NOMO-1 (cell line): ENCODE measurements around the gene MYOF.
A peak's percentile ranks its signal among the peaks of the same experiment; 100 is the strongest.

Experiments used
- DNase-seq, 2 experiments: peaks; one replicate each; lab custom pipeline; 2025; ENCODE audit not compliant: unreplicated experiment in 2 of 2; lab: John Stamatoyannopoulos, UW

The MYOF gene, protein sequence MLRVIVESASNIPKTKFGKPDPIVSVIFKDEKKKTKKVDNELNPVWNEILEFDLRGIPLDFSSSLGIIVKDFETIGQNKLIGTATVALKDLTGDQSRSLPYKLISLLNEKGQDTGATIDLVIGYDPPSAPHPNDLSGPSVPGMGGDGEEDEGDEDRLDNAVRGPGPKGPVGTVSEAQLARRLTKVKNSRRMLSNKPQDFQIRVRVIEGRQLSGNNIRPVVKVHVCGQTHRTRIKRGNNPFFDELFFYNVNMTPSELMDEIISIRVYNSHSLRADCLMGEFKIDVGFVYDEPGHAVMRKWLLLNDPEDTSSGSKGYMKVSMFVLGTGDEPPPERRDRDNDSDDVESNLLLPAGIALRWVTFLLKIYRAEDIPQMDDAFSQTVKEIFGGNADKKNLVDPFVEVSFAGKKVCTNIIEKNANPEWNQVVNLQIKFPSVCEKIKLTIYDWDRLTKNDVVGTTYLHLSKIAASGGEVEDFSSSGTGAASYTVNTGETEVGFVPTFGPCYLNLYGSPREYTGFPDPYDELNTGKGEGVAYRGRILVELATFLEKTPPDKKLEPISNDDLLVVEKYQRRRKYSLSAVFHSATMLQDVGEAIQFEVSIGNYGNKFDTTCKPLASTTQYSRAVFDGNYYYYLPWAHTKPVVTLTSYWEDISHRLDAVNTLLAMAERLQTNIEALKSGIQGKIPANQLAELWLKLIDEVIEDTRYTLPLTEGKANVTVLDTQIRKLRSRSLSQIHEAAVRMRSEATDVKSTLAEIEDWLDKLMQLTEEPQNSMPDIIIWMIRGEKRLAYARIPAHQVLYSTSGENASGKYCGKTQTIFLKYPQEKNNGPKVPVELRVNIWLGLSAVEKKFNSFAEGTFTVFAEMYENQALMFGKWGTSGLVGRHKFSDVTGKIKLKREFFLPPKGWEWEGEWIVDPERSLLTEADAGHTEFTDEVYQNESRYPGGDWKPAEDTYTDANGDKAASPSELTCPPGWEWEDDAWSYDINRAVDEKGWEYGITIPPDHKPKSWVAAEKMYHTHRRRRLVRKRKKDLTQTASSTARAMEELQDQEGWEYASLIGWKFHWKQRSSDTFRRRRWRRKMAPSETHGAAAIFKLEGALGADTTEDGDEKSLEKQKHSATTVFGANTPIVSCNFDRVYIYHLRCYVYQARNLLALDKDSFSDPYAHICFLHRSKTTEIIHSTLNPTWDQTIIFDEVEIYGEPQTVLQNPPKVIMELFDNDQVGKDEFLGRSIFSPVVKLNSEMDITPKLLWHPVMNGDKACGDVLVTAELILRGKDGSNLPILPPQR (N-terminal part only)

DNA sequence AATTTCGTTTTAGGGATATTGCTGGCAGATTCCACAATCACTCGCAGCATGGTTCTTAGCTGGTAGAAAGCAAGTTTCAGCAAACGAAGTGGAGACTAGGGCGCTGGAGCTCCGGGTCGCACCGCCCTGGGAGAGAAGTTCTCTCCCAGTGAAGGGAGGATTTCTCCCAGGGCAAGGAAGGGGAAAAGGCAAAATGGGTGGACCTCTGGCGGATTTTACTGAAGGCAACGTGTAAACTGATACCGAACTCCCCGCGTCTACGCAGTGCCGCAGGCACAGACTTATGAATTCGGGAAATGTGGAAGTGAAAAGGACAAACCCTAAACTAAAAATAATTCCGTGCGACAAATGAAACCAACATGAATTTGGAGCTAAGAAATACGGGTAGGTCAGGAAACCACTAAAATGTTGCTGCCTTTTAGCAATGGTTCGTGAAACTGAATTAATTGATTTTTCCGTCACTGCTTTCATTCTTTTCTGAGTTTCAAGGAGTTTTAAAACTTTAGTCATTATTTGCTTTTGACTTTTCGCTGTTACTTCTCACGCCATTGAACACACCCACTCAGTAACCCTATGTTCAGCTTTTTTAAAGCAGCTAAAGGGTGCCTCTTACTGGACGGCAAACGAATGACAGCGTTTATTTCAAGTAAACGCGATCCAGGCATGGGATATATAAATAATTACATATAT, at the start of gene MYOF:
TSS of gene MYOF (minus strand) at position 190 of the 690 bp plus-strand sequence. CDS start at position 50, 140 bp downstream.
- peak; percentile 78 to 87 for DNase-seq

DNA sequence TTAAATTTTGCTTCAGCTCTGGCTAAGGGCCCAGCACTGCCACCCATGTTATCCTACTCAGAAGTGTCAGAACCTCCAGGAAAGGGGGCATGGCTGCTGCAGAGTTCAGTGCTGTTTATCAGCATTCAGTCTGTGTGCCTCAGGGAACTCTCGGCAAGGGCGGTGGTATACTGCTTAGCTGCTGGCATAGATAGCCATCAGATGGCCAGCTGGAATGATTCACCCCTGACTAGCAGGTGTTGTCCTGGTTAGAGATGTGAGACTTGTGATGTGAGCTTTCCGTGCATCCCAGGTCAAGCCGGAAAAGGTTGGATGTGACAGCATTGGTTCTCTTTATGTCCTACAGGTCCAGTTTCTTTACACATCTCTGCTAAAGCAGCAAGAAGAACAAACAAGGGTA, 36.4 kb upstream of the MYOF start:
- DNase-seq: no peak

DNA sequence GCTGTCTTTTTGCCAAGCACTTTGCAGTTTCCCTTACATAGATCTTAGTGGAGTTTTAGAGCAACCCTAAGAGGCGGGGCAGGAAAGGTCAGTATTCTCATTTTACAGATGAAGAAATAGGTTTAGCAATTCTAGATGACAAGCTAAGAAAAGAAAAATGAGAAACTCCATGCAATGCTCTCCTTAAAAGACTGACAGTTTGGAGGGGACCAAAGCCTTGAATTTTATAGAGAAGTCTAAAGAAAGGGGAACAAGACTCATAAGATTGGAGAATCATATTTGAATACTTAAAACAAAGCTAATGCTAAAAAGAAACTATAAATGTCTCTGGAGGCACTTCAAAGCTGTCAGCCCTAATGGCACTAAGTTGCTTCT, 33.9 kb upstream of the MYOF start:
- DNase-seq: peak in 1 of 2 experiments; percentile 75

DNA sequence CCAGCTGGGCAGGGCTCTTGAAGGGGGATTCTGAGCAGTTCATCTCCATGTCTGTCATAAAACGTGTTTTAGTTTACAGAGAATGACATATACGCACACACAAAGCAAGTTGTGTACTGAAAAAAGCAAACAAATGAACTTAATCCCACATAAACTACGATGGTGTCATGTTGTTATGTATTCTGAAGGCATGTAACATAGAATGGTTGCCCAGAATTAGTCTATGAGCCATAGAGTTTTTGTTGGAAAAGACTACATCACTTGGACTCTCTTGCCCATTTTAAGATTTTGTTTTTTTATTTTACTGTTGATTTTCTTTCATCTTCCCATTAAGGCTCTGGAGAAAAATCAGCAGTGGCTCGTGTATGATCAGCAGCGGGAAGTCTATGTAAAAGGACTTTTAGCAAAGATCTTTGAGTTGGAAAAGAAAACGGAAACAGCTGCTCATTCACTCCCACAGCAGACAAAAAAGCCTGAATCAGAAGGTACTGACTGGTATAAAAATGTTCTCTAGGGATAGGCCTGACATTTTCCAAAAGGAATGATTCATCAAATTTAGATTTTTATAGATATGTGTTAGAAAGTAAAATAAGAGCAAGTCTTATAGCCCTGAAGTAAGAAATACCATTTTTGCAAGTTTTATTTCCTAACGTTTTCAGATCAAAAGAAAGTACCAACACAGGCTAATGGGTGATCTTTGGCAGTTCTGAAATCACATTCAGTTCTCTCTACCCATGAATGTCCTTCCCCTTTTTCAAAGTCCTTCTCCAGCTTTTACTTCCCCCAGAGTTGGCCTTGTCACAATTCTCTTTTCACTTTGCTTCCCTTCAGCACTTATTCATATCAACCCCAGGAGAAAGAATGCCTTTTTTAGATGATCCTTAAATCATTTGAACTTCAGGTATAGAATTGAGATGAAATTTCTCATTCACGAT, 33.2 kb upstream of the MYOF start:
- DNase-seq: peak; percentile 51 to 82

DNA sequence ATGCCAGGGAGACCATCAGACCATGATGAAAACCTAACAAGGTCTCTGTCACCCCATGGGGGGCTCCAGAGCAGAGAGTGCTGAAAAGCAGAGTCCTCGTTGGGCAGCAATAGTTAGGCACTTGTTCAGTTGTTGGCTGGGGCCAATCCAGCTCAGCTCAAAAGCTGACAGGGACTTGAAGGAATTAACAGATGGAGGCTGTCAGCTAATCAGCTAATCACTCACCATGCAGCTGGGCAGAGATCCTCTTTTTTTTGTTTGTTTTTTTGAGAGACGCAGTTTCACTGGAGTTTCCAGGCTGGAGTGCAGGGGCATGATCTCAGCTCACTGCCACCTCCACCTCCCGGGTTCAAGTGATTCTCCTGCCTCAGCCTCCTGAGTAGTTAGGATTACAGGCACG, 32.4 kb upstream of the MYOF start:
- no peak for DNase-seq

DNA sequence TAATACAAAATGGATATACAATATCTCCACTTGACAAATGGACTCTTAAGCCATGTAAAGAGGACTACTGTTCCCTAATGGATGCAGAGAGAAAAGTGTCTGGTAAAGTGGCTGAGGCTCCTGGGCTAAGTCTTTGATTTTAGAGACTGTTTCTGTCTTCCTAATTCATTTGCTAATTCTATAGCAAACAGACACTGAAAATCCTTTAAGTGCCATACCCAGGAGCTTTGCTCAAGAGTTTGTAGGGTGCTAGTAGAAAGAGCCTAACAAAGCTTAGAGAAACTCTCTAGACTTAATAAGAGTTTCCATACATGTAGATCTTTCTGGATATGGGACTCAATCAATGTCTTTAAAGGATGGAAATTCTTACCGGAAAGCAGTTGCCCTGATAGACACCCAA, 31.0 kb upstream of the MYOF start:
- no peak for DNase-seq

DNA sequence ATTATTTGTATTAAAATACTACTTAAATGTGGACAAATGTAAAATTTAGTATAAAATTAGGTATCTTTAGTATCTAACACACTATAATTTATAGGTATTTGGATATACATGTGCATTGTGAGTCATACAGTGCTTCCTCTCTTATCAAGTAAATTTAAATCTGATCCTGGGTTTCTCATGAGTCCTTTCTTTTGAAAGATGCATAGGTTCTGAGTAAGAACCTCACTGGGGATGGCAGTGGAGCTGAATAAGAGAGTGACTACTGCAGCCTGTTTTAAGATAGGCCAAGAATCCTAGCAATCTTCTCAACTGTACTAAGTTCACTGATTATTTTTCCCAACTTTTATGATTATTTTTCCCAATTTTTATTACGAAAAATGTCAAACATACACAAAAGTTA, 30.4 kb upstream of the MYOF start:
- no peak for DNase-seq

DNA sequence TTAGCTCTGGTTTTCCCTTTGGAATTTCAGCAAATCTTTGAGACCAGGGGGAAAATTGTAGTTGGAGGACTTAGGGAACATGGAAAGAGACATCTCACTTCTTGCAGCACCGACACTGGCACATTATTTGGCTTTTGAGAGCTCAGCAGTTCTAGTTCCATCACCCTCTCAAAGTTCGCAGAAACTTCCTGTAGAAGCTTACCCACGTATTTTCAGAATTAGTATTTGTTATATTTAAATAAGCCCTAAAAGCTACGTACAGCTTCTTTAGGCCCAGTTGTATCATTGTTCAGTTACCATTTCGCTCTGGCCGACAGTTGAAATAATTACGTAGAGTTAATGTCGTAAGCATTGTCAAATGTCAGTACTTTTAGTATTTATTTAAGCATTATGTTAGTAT, 27.7 kb upstream of the MYOF start:
- no peak for DNase-seq

DNA sequence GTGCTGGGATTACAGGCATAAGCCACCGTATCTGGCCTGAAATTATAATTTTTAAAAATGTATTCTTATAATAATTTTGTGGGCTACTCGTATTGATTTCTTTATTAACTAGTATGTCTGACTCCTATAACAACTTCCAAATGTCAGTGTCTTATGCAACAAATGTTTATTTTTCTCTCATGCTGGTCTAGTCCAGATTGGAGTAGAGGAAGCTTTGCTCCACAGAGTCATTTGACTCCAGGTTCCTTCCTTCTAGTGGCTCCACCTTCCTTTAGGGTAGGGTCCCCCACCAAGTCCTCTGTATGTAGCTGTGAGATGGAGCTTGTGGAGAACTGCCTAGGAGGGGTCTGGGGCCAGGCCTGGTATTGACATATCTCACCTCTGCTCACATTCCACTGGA, 22.9 kb upstream of the MYOF start:
- no peak for DNase-seq

DNA sequence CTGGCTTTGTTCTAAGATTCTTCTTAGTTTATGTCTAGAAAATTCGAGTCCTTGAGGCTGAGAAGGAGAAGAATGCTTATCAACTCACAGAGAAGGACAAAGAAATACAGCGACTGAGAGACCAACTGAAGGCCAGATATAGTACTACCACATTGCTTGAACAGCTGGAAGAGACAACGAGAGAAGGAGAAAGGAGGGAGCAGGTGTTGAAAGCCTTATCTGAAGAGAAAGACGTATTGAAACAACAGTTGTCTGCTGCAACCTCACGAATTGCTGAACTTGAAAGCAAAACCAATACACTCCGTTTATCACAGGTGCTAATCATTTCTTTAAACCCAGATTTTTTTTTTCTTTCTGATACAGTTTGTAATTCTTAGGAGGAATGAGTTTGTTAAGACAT, 20.9 kb upstream of the MYOF start:
- no peak for DNase-seq

DNA sequence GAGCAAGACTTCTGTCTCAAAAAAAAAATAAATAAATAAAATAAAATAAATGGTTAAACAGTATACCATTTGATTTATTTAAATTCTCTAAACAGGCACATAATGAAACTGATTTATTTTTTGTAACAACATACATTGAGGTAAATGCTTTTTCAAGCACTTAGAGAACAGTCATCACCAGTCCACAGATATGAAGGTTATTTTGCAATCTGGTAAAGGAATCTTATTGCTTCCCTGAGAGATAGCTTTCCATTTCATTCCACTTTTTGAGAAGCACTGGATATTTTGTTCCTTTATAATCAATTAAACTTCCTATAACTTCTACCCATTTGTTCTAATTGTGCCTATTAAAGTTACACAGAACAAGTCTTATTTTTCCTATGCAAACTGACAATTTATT, 19.5 kb upstream of the MYOF start:
- DNase-seq: no peak

DNA sequence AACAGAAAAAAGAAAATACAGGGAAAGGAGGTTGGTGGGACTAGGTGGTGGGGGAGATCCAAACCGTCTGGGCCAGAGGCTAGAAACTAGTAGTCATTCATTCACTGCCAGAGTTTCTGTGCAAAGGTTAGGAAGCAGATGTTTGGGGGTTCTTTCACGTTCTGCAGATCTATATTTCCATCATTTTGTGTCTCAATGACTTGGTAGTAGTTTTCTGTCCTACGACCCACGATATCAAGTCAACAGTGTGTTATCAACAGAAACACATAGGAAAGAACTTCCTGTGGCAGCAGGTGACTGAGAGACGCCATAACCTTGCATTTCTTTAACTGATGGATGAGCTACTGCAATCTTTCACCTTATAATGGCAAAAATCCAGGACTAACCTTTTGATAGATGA, 16.0 kb upstream of the MYOF start:
- no peak for DNase-seq

DNA sequence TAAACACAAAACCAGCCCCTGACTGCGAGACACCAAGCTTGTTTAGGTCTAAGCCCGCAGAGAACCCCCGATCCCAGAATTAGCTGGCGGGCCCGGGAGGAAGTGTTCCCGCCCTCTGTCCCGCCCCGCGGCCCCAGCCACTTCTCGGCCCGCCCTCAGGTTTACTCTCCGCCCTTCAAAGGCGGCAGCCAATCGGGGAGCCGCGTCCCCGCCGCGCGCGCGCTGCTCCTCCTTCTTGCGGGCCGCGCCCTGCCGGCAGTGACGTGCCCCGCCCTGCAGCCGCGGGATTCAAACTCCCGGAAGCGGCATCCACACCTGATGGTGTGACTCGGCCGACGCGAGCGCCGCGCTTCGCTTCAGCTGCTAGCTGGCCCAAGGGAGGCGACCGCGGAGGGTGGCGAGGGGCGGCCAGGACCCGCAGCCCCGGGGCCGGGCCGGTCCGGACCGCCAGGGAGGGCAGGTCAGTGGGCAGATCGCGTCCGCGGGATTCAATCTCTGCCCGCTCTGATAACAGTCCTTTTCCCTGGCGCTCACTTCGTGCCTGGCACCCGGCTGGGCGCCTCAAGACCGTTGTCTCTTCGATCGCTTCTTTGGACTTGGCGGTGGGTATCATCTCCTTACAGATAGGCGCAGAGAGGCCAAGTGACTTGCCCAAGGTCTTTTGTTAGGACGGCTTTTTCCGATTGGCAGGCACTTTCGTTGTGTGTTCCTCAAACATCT, 14.3 kb upstream of the MYOF start, which contains the start of gene CEP55:
TSS of gene CEP55 (plus strand) at position 291 of the 720 bp plus-strand sequence. CDS start 3,440 bp downstream, outside the sequence.
- peak; percentile 95 for DNase-seq

DNA sequence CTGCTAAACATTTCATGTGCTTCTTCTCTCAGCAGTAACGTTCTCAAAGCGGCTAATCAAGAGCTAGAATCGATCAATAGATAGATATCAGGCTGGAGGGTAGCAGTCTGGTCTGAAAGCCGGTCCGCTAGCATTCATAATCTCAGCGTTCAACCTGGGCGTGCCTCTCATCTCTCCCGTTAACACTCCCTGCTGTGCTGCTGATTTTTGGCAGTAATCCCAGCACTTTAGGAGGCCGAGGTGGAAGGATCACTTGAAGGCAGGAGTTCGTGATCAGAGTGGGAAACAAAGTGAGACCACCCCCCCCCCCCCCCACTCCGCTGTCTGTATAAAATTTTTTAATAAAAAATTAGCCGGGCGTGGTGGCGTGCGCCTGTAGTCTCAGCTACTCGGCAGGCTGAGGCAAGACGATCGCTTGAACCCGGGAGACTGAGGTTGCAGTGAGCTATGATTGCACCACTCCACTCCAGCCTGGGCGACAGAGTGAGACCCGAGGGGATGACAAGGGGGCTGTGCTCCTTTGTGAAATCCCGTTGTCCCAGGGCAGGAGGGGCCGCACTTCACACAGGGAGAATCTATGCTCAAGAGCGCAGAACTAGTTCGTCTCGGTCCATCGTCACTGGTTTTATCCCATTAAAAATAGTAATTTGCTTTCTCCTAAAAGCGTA, 13.7 kb upstream of the MYOF start:
- no peak for DNase-seq

DNA sequence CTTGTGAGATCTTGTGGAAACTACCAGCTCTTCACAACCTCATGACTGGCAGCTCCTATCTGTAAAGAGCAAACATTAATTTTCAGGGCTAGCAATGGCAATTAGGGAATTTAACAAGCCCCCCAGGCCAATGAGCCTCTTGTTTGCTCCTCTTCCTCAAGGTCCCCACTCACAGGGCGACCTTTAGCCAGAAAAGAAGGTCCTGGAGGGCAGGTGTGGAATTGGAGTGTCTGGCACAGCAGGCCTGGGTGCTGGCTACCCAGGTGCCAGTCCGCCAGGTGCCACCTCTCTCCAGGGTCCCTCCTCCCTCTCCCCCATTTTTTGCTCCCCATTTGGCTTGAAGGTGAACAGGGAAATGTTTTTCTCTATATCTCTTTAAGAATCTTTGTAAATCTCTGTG, 12.4 kb upstream of the MYOF start:
- DNase-seq: no peak

DNA sequence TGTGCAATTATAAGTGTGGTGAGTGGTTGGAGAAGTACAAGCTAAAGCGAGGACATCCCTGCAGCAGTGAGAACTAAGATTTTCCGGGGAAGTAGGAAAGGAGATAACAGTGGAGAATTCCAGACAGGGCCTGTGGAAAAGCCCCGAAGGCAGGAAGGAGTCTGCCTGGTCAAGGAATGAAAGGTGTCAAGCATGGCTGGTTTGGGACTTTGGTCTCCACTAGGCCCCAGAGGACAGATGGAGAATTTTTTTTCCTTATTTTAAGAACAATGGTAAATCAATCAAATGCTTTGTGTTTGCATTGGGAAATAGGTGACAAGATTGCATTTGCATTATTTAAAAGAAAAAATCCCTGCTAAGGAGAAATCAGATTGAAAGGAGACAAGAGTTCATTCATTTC, 11.0 kb upstream of the MYOF start:
- DNase-seq: no peak

DNA sequence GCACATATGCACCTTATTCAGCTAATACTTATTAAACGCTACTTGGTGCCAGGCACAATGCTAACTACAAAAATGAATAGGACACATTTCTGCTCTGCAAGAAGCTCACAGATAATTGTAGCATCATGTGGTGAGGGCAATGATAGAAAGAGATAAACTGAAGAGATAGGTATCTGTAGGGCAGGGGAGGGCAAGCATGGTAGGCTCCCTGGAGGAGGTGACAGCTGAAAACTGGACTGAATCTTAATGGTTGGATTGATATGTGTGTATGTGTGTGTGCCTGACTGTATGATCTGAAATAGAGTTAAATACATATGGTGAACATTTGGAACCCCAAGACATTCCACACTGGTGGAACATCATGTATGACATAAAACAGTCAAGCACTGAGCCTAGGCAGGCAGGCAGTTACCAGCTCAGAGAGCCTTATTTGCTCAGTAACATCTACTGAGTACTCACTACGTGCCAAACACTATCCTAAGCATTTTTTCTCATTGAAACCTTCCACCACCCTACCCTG, 9.5 kb upstream of the MYOF start:
- DNase-seq: no peak

DNA sequence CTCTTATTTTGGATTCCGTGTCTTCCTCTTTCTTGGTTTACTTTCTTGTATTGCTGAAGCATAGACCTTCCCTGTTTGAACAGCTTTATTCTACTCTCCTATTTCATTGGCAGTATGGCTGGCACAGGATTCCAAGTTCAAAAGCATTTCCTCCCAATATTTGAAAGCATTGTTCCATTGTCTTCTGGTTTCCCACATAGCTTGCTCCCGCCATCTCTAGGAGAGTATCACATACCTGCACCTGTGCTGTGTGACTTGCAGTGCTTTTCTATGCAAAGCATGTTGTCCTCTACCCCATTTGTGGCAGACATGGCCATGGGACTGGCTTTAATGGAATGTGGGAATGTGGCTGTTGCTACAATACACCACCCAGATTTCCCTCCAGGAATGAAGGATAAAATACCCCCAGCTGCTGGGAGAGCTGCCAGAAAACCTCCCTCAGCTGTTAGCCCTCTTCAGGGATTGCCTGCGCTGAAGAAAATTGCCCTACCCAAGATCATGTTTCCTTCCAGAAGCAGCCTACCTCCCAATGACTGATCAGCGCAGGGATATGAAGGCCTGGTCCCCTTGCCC, 6.9 kb upstream of the MYOF start:
- no peak for DNase-seq
